Astrocyte of the spinal cord (primary cell): Measurements from ENCODE around the gene BMERB1.
A peak's percentile ranks its signal among the peaks of the same experiment; 100 is the strongest.
"Not testable (repeated sequence)": the region's sequence is repeated elsewhere in the genome, so short reads cannot be mapped to it uniquely, and the experiment has no call there.

Source experiments
- DNase-seq: peaks from one replicate; pipeline ENCODE4 v3.0.0; 2011; ENCODE audit warnings: low read depth, low spot score
- H3K4me3 ChIP-seq: 2 replicates; pipeline ENCODE4 v1.5.1; 2011; ENCODE audit warnings: low read depth, mild to moderate bottlenecking, low read length, moderate library complexity
- CTCF ChIP-seq: IDR thresholded peaks from 2 replicates; pipeline ENCODE4 v1.5.1; 2012; ENCODE audit warnings: low read depth, mild to moderate bottlenecking, low read length, inconsistent platforms
- in situ Hi-C: cut with HindIII; loops from 2 replicates; pipeline ENCODE4 v1.10.0; 2017; ENCODE audit warnings: low sequenced_read_pairs

The BMERB1 gene

DNA sequence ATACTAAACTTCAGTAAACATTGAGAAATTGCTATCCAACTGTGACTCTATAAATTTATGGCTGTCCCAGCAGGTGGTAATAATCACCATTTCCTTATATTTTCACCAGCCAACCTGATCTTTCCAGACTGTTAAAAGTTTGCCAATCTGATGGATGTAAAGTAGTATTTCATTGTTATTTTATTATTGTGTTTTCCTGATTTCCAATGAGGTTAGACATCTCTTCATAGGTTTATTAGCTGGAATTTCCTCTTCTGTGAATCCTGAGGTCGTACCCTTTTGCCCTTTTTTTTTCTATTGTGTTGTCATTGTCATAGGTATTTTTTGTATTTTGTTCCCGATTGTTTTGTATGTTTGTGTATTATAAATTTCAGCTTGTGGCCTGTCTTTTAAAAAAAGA, 31.7 kb downstream of the BMERB1 start:
- DNase-seq, result no peak
- in situ Hi-C loops, result no loop called here
- H3K4me3 ChIP-seq, result no peak overlapping the region
- no peak for TF ChIP-seq CTCF

GRCh38 chr16:15466886-15467781, 32.7 kb downstream of the BMERB1 start:
- TF ChIP-seq CTCF, result peak; percentile 5
- no peak overlapping the region for H3K4me3 ChIP-seq
- in situ Hi-C loops, result no loop called here
- no peak for DNase-seq

- in situ Hi-C loops, DNase-seq, H3K4me3 ChIP-seq: not testable (repeated sequence)
Measured at GRCh38 chr16:15476971-15477370, 42.6 kb downstream of the BMERB1 start.

GRCh38 chr16:15477802-15478201, 43.4 kb downstream of the BMERB1 start:
- H3K4me3 ChIP-seq, result no peak overlapping the region
- DNase-seq, result no peak
- no peak for TF ChIP-seq CTCF
- in situ Hi-C loops, result no loop called here

DNA sequence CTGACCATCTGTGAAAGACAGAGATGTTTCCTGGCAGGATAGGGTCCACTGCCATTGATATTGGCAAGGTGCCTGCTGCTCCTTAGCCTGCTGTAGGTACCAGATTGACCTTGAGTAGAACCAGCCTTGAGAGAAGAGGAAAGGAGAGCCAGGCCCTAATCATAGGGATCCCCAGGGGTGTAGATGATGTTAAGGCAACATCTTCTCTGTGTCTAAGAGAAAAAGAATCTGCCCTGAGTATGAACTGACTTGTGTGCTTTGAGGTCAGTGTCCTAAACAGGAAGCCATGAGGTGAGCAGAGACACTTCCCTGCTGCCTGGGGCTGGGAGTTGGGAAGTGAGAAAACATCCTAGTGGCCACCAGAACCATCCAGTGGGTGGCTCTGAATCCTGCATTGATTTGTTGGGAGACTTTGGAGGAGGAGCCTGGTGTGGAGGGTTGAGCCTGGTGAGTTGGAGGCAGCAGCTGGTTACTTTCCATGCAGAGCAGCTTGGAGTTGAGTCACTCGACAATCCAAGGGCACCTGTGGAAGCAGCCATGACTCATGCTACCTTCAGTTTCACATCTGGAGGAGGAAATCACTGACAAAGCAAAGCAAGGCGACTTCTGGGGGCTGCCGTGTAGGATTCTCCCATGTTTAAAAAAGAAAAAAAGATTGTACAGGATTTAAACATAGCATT, 47.8 kb downstream of the BMERB1 start:
- H3K4me3 ChIP-seq, result no peak overlapping the region
- in situ Hi-C loops, result no loop called here
- peak; percentile 26 for TF ChIP-seq CTCF
- peak; percentile 97 for DNase-seq

GRCh38 chr16:15482748-15483298, 48.4 kb downstream of the BMERB1 start:
- no peak overlapping the region for H3K4me3 ChIP-seq
- in situ Hi-C loops, result no loop called here
- TF ChIP-seq CTCF, result no peak
- DNase-seq, result no peak

DNA sequence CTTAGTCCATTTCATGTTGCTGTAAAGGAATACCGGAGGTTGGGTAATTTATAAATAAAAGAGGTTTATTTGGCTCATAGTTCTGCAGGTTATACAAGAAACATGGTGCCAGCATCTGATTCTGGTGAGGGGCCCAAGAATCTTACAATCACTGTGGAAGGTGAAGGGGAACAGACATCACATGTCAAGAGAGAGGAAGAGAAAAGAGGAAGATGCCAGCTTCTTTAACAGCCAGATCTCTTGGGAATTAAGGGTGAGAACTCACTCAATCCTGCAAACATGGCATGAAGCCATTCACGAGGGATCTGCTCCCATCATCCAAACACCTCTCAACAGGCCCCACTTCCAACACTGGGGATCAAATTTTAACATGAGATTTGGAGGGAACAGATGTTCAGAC, 49.5 kb downstream of the BMERB1 start:
- no peak for TF ChIP-seq CTCF
- DNase-seq, result no peak
- no peak overlapping the region for H3K4me3 ChIP-seq
- in situ Hi-C loops, result no loop called here
